IPS DF 19.7 (cell line): ENCODE data around the gene SRCIN1.

Experiments
- DNase-seq: peaks from one replicate; pipeline ENCODE4 v3.0.0-alpha.2; 2013; ENCODE audit warnings: low read depth, low spot score

The SRCIN1 gene

GRCh38 chr17:38564254-38564837 lies 41.4 kb downstream of the SRCIN1 start:
- DNase-seq, result no peak

- DNase-seq, result peak; percentile 92
These were observed 42.1 kb downstream of the SRCIN1 start for GRCh38 chr17:38563362-38564253.

- no peak for DNase-seq
These were observed 42.8 kb downstream of the SRCIN1 start for GRCh38 chr17:38562903-38563302.

- no peak for DNase-seq
These were observed 43.6 kb downstream of the SRCIN1 start for GRCh38 chr17:38562215-38562569.

- DNase-seq, result no peak
These were observed 44.1 kb downstream of the SRCIN1 start for GRCh38 chr17:38561416-38562214.

GRCh38 chr17:38560503-38561318 lies 45.0 kb downstream of the SRCIN1 start:
- DNase-seq, result no peak

- no peak for DNase-seq
These were observed 45.9 kb downstream of the SRCIN1 start for GRCh38 chr17:38559880-38560230.

GRCh38 chr17:38559051-38559879 lies 46.5 kb downstream of the SRCIN1 start:
- DNase-seq, result peak; percentile 82

GRCh38 chr17:38558728-38559050 lies 47.1 kb downstream of the SRCIN1 start:
- no peak for DNase-seq

- peak; percentile 78 for DNase-seq
These were observed 47.7 kb downstream of the SRCIN1 start for GRCh38 chr17:38557836-38558727.

- DNase-seq, result no peak
These were observed 48.4 kb downstream of the SRCIN1 start for GRCh38 chr17:38557396-38557795.

- no peak for DNase-seq
These were observed 49.5 kb downstream of the SRCIN1 start for GRCh38 chr17:38556239-38556638.

- DNase-seq, result no peak
These were observed 51.1 kb downstream of the SRCIN1 start for GRCh38 chr17:38554430-38555350.

GRCh38 chr17:38552343-38552742 lies 53.4 kb downstream of the SRCIN1 start:
- no peak for DNase-seq

- DNase-seq, result no peak
These were observed 54.6 kb downstream of the SRCIN1 start for GRCh38 chr17:38551121-38551520.

- no peak for DNase-seq
These were observed 55.1 kb downstream of the SRCIN1 start for GRCh38 chr17:38550661-38551060.

GRCh38 chr17:38549285-38549684 lies 56.5 kb downstream of the SRCIN1 start:
- DNase-seq, result no peak

- no peak for DNase-seq
These were observed 58.3 kb downstream of the SRCIN1 start for GRCh38 chr17:38547444-38547843.

GRCh38 chr17:38546396-38546795 lies 59.4 kb downstream of the SRCIN1 start:
- DNase-seq, result no peak
